Gastroesophageal sphincter (tissue), 4 donors: ENCODE measurements around the gene OR5B17. TPM values are rescaled to one million over a fixed set of nuclear protein-coding genes. Genes with fewer than 3 reads are reported as not detected.
"Not testable (repeated sequence)": the region's sequence is repeated elsewhere in the genome, so short reads cannot be mapped to it uniquely, and the experiment has no call there.

ENCODE experiments used
- ATAC-seq: fragments of 150-250 bp; one replicate; pipeline ENCODE4 v1.9.1; 2016; ENCODE audit warnings: mild to moderate bottlenecking, moderate library complexity
- H3K27ac ChIP-seq, 4 donors: fragments of 200-600 bp; sonication (generic) in 3 of 4; 1 replicate in 3 of 4; 2 replicates in 1 of 4; pipeline ENCODE4 v1.5.1; 2016 to 2019
- H3K27me3 ChIP-seq: fragments of 200-600 bp; sonication (generic); one replicate; pipeline ENCODE4 v1.5.1; 2019
- H3K36me3 ChIP-seq, 2 donors: fragments of 200-600 bp; sonication (generic); one replicate each; pipeline ENCODE4 v1.5.1; 2019; ENCODE audit warnings: control low read depth in 1 of 2
- H3K4me1 ChIP-seq, 3 donors: fragments of 200-600 bp; sonication (generic); 1 replicate in 2 of 3; 2 replicates in 1 of 3; pipeline ENCODE4 v1.5.1; 2016 to 2019; ENCODE audit warnings: control low read depth in 2 of 3
- H3K4me3 ChIP-seq, 2 donors: fragments of 200-600 bp; sonication (generic); one replicate each; pipeline ENCODE4 v1.5.1; 2019; ENCODE audit warnings: mild to moderate bottlenecking in 1 of 2, moderate library complexity in 1 of 2
- H3K9me3 ChIP-seq, 3 donors: fragments of 200-600 bp; sonication (generic); one replicate each; pipeline ENCODE4 v1.5.1; 2017 to 2019; ENCODE audit warnings: control low read depth in 2 of 3
- EP300 ChIP-seq: sonication (generic); formaldehyde crosslinking; IDR thresholded peaks from one replicate; pipeline ENCODE4 v1.6.1; 2017; ENCODE audit warnings: antibody characterized with exemption, mild to moderate bottlenecking
- POLR2A ChIP-seq, 2 donors: fragments of 450-650 bp; IDR thresholded peaks; one replicate each; pipeline ENCODE4 v1.6.1; 2017; ENCODE audit warnings: antibody characterized with exemption in 2 of 2, mild to moderate bottlenecking in 2 of 2, moderate library complexity in 1 of 2
- POLR2AphosphoS5 ChIP-seq: sonication (generic); formaldehyde crosslinking; IDR thresholded peaks from one replicate; pipeline ENCODE4 v1.6.1; 2017; ENCODE audit warnings: antibody characterized with exemption
- WGBS, 2 donors: methylation state at CpG; one replicate each; pipeline ENCODE4 v1.1.5; 2018; ENCODE audit warnings: low coverage in 1 of 2; 5-methylcytosine and 5-hydroxymethylcytosine counted together
- total RNA-seq, 4 donors: library from RNA; depleted of rRNA; stranded (reverse); fragments of >200 nt; gene quantifications; one replicate each; pipeline ENCODE4 v1.1.0, GENCODE V29; 2016
- TF ChIP-seq, protein P1 (sequence below), 4 experiments: fragments of 200-600 bp in 2 of 4; fragments of 450-650 bp in 2 of 4; sonication (generic) in 1 of 4; IDR thresholded peaks; one replicate each; pipeline ENCODE4 v1.5.1; 2017 to 2019; ENCODE audit warnings: antibody characterized with exemption in 4 of 4, mild to moderate bottlenecking in 2 of 4, moderate library complexity in 2 of 4

The OR5B17 gene
- not detected for total RNA-seq

- H3K4me1 ChIP-seq: no peaks in the 10 kb centered on the region
- H3K36me3 ChIP-seq: no peaks in the 10 kb centered on the region
- no peak for ATAC-seq
- 50 to 72% methylated on average over 1 of the region's 1 CpG for WGBS, 2 donors
- TF ChIP-seq POLR2AphosphoS5: no peak
- TF ChIP-seq, protein P1, sequence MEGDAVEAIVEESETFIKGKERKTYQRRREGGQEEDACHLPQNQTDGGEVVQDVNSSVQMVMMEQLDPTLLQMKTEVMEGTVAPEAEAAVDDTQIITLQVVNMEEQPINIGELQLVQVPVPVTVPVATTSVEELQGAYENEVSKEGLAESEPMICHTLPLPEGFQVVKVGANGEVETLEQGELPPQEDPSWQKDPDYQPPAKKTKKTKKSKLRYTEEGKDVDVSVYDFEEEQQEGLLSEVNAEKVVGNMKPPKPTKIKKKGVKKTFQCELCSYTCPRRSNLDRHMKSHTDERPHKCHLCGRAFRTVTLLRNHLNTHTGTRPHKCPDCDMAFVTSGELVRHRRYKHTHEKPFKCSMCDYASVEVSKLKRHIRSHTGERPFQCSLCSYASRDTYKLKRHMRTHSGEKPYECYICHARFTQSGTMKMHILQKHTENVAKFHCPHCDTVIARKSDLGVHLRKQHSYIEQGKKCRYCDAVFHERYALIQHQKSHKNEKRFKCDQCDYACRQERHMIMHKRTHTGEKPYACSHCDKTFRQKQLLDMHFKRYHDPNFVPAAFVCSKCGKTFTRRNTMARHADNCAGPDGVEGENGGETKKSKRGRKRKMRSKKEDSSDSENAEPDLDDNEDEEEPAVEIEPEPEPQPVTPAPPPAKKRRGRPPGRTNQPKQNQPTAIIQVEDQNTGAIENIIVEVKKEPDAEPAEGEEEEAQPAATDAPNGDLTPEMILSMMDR (IDR thresholded peaks at IDR 0.05): no peak
- no peak for TF ChIP-seq EP300
- TF ChIP-seq POLR2A (IDR thresholded peaks at IDR 0.05): no peak
- no peak within 1 kb of the TSS for H3K4me3 ChIP-seq
- no peaks in the 10 kb centered on the region for H3K27me3 ChIP-seq
- H3K9me3 ChIP-seq: no peaks in the 10 kb centered on the region
- no peak within 1 kb of the TSS for H3K27ac ChIP-seq
Observed at GRCh38 chr11:58358969-58359368, at the start of gene OR5B17. TSS of gene OR5B17 (minus strand) at chr11:58359069. CDS start at chr11:58359069, 0 bp downstream.

- no peaks in the 10 kb centered on the region for H3K27me3 ChIP-seq
- no peaks in the 10 kb centered on the region for H3K4me1 ChIP-seq
- H3K36me3 ChIP-seq: no peaks in the 10 kb centered on the region
- peaks cover 0 to 42% (median 0%) of the 10 kb centered on the region in 3 donors for H3K9me3 ChIP-seq
- no peak for TF ChIP-seq EP300
- TF ChIP-seq POLR2A (IDR thresholded peaks at IDR 0.05): no peak
- TF ChIP-seq, protein P1 (IDR thresholded peaks at IDR 0.05): no peak
- no peak within 1 kb of the TSS for H3K4me3 ChIP-seq
- WGBS, 2 donors: 27 to 47% methylated on average over 1 of the region's 1 CpG
- H3K27ac ChIP-seq: no peak within 1 kb of the TSS
- no peak for ATAC-seq
Observed at GRCh38 chr11:58406774-58407173, 47.9 kb upstream of the OR5B17 start, which contains the start of gene OR5B3. TSS of gene OR5B3 (minus strand) at chr11:58406874. CDS start at chr11:58403409, 3,465 bp downstream.

GRCh38 chr11:58399622-58400021 lies 40.8 kb upstream of the OR5B17 start:
- H3K4me3 ChIP-seq, H3K9me3 ChIP-seq, H3K27ac ChIP-seq, H3K4me1 ChIP-seq, H3K27me3 ChIP-seq, H3K36me3 ChIP-seq, ATAC-seq: not testable (repeated sequence)
- WGBS, 2 donors: no CpG with 5 or more reads among the region's 2 CpGs

GRCh38 chr11:58395581-58395980 lies 36.7 kb upstream of the OR5B17 start:
- Histone ChIP-seq H3K27ac (no peak overlapping the region), H3K9me3 (peaks cover 0 to 14% (median 0%) of the 10 kb centered on the region in 3 donors), H3K4me1 (no peaks in the 10 kb centered on the region), H3K36me3 (no peaks in the 10 kb centered on the region), H3K4me3 (no peak overlapping the region), H3K27me3 (no peaks in the 10 kb centered on the region)
- 67 to 76% methylated on average over 2 of the region's 2 CpGs for WGBS, 2 donors
- TF ChIP-seq POLR2A (IDR thresholded peaks at IDR 0.05) (no peak), POLR2AphosphoS5 (no peak), EP300 (no peak)
- TF ChIP-seq, protein P1 (IDR thresholded peaks at IDR 0.05): no peak
- no peak for ATAC-seq

DNA sequence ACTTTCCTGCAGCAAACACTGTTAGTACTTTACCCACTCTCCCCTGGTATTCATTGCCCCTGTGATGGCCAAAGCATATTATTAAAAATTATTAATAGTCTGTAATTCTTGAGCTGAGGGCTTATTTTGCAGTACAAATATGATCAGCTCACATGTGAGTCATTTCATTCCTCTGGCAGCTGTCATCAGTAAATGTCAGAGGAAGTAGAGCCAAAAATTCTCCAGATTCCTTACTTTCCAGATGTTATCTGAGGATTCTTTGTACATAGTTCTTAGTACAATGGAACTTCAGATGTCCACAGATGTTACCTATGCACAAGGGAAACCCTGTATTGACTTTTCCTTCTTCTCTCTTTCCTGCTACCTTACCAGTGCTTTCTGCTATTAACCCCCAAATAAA lies 35.3 kb upstream of the OR5B17 start:
- Histone ChIP-seq H3K27ac (no peak overlapping the region), H3K36me3 (no peaks in the 10 kb centered on the region), H3K4me1 (no peaks in the 10 kb centered on the region), H3K4me3 (no peak overlapping the region), H3K9me3 (peaks cover 0 to 14% (median 0%) of the 10 kb centered on the region in 3 donors), H3K27me3 (no peaks in the 10 kb centered on the region)
- no peak for ATAC-seq
- TF ChIP-seq EP300: no peak
- no peak for TF ChIP-seq POLR2A (IDR thresholded peaks at IDR 0.05)
- TF ChIP-seq, protein P1 (IDR thresholded peaks at IDR 0.05): no peak
- no peak for TF ChIP-seq POLR2AphosphoS5
